ENCODE data around the gene ISCU. TPM values are rescaled to one million over a fixed set of nuclear protein-coding genes. Genes with fewer than 3 reads are reported as not detected.

ISCU gene
- total RNA-seq (226 and 313 TPM in 2 replicates), polyA plus RNA-seq (127 and 137 TPM in 2 replicates), polyA minus RNA-seq (ENCODE audit: low replicate concordance) (18.3 and 19.0 TPM in 2 replicates)
- 99.0 and 118 TPM in 2 replicates for polyA plus RNA-seq (2012)

GRCh38 chr12:108562348-108563135, at the start of gene ISCU:
ISCU (plus strand) TSS chr12:108562596; CDS start chr12:108562623, 27 bp downstream.
- H3K36me3 ChIP-seq (ENCODE audit: control insufficient read depth, insufficient read depth, low read length): peaks cover 23% of the 10 kb centered on the region
- H3K4me2 ChIP-seq (ENCODE audit: extremely low read depth, insufficient read depth, low read length): peak within 1 kb of the TSS; percentile 99
- peak within 1 kb of the TSS; percentile 90 for H3K9ac ChIP-seq (ENCODE audit: insufficient read depth, low read length)
- DNase-seq (ENCODE audit: low read depth in 2 of 2): peak; percentile 93 to 97
- peaks cover 49% of the 10 kb centered on the region for H3K79me2 ChIP-seq (ENCODE audit: control insufficient read depth, insufficient read depth, low read length)
- TF ChIP-seq CTCF (conservative IDR thresholded peaks at IDR 0.05 in 1 of 2, IDR thresholded peaks at IDR 0.05 in 1 of 2; ENCODE audit: low read depth in 1 of 2, low read length in 2 of 2) (no peak), EZH2 (IDR thresholded peaks at IDR 0.05; ENCODE audit: low read length, missing control alignments) (no peak)
- peak within 1 kb of the TSS; percentile 82 to 96 (median 91) for H3K4me3 ChIP-seq (replicated peaks in 1 of 4; ENCODE audit: control extremely low read depth in 1 of 4, insufficient read depth in 1 of 4, low read depth in 3 of 4, low read length in 4 of 4)
- H3K4me1 ChIP-seq (ENCODE audit: control insufficient read depth, extremely low read depth, insufficient read depth, low read length): peaks cover 16% of the 10 kb centered on the region
- H3K27ac ChIP-seq (ENCODE audit: insufficient read depth, low read length): peak within 1 kb of the TSS; percentile 97
- peak within 1 kb of the TSS; percentile 90 for H2AFZ ChIP-seq (ENCODE audit: low read length)
- H3K27me3 ChIP-seq (ENCODE audit: control insufficient read depth, insufficient read depth, low read length): no peaks in the 10 kb centered on the region
- no peaks in the 10 kb centered on the region for H3K9me3 ChIP-seq (ENCODE audit: control insufficient read depth, insufficient read depth, low read depth, low read length)
- no peaks in the 10 kb centered on the region for H4K20me1 ChIP-seq (ENCODE audit: control insufficient read depth, extremely low read depth, insufficient read depth, low read length)

DNA sequence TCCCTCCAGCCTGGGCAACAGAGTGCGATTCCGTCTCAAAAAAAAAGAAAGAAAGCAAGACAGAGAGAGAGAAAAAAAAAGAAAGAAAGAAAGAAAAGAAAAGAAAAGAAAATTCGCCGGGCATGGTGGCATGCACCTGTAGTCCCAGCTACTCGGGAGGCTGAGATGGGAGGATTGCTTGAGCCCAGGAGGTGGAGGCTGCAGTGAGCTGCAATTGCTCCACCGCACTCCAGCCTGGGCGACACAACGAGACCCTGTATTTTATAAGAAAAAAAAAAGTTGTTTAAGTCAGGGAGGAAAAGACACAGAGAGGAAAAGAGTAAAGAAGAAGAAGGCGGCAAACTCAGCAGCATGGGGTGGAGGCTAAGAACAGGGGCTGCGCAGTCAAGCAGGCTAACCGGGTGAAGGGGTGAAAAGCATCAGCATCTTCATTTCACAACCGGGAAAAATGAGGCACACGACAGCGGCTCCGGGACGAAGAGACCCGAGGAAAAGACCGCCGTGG, 47.9 kb upstream of the ISCU start:
- Histone ChIP-seq H3K4me3 (replicated peaks in 1 of 4; ENCODE audit: control extremely low read depth in 1 of 4, insufficient read depth in 1 of 4, low read depth in 3 of 4, low read length in 4 of 4) (peak overlapping the region in 3 of 4 experiments; percentile 37 to 89 (median 56)), H2AFZ (ENCODE audit: low read length) (peak overlapping the region; percentile 62), H3K79me2 (ENCODE audit: control insufficient read depth, insufficient read depth, low read length) (no peaks in the 10 kb centered on the region), H3K27ac (ENCODE audit: insufficient read depth, low read length) (no peak overlapping the region), H3K9me3 (ENCODE audit: control insufficient read depth, insufficient read depth, low read depth, low read length) (no peaks in the 10 kb centered on the region), H3K36me3 (ENCODE audit: control insufficient read depth, insufficient read depth, low read length) (peaks cover 18% of the 10 kb centered on the region), H3K4me2 (ENCODE audit: extremely low read depth, insufficient read depth, low read length) (peak overlapping the region; percentile 11), H3K9ac (ENCODE audit: insufficient read depth, low read length) (no peak overlapping the region), H4K20me1 (ENCODE audit: control insufficient read depth, extremely low read depth, insufficient read depth, low read length) (no peaks in the 10 kb centered on the region), H3K27me3 (ENCODE audit: control insufficient read depth, insufficient read depth, low read length) (no peaks in the 10 kb centered on the region), H3K4me1 (ENCODE audit: control insufficient read depth, extremely low read depth, insufficient read depth, low read length) (peaks cover 4% of the 10 kb centered on the region)
- no peak for DNase-seq (ENCODE audit: low read depth in 2 of 2)
- no peak for TF ChIP-seq CTCF (conservative IDR thresholded peaks at IDR 0.05 in 1 of 2, IDR thresholded peaks at IDR 0.05 in 1 of 2; ENCODE audit: low read depth in 1 of 2, low read length in 2 of 2)
- no peak for TF ChIP-seq EZH2 (IDR thresholded peaks at IDR 0.05; ENCODE audit: low read length, missing control alignments)

DNA sequence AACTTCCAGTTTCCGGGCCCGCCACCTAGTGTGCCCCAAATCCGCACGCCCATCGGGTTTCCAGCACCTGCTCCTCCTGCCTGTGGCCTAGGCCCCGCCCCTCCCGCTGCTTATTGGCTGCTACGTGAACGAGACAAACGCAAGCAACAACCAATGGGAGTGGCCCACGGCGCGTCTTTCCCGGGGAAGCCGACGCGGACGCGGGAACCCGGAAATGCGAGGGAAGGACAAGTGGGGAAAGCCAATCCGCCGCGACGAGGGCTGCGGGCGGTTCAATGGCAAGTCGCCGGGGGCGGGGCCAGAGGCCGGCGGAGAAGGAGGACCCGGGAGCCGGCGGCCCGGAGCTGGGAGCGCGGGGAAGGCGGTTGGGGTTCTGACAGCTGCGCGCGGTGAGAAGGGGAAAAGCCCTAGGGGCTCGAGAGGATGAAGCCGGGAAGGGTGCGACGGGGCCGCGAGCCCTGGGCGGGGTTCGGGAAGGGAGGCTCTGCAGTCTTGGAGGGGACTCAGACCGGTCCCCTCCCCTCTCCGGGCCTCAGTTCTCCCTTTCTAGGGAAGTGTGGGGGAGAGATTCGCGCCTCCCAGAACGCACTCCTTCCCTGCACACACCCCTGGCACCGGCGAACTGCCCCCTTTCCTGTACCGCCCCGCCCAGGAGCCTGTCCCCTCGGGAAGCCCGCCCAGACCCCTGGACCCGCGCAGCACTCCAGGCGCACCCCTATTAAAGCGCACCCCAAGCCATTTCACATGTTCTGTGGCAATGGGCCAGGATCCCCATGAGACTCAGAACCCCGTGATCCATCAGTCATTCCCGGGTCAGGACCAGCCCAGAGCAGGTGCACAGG, 47.2 kb upstream of the ISCU start, which contains the start of gene FICD:
FICD (plus strand) TSS at position 305 of the 842 bp plus-strand sequence. CDS start 1,696 bp downstream, outside the sequence.
- no peaks in the 10 kb centered on the region for H3K9me3 ChIP-seq (ENCODE audit: control insufficient read depth, insufficient read depth, low read depth, low read length)
- peak within 1 kb of the TSS; percentile 68 to 89 (median 70) for H3K4me3 ChIP-seq (replicated peaks in 1 of 4; ENCODE audit: control extremely low read depth in 1 of 4, insufficient read depth in 1 of 4, low read depth in 3 of 4, low read length in 4 of 4)
- H3K4me1 ChIP-seq (ENCODE audit: control insufficient read depth, extremely low read depth, insufficient read depth, low read length): peaks cover 4% of the 10 kb centered on the region
- H2AFZ ChIP-seq (ENCODE audit: low read length): peak within 1 kb of the TSS; percentile 62
- no peaks in the 10 kb centered on the region for H4K20me1 ChIP-seq (ENCODE audit: control insufficient read depth, extremely low read depth, insufficient read depth, low read length)
- peak within 1 kb of the TSS; percentile 82 for H3K4me2 ChIP-seq (ENCODE audit: extremely low read depth, insufficient read depth, low read length)
- peak; percentile 96 to 97 for DNase-seq (ENCODE audit: low read depth in 2 of 2)
- H3K27ac ChIP-seq (ENCODE audit: insufficient read depth, low read length): peak within 1 kb of the TSS; percentile 69
- TF ChIP-seq EZH2 (IDR thresholded peaks at IDR 0.05; ENCODE audit: low read length, missing control alignments) (no peak), CTCF (conservative IDR thresholded peaks at IDR 0.05 in 1 of 2, IDR thresholded peaks at IDR 0.05 in 1 of 2; ENCODE audit: low read depth in 1 of 2, low read length in 2 of 2) (no peak)
- peak within 1 kb of the TSS; percentile 85 for H3K9ac ChIP-seq (ENCODE audit: insufficient read depth, low read length)
- H3K27me3 ChIP-seq (ENCODE audit: control insufficient read depth, insufficient read depth, low read length): no peaks in the 10 kb centered on the region
- H3K79me2 ChIP-seq (ENCODE audit: control insufficient read depth, insufficient read depth, low read length): no peaks in the 10 kb centered on the region
- H3K36me3 ChIP-seq (ENCODE audit: control insufficient read depth, insufficient read depth, low read length): peaks cover 19% of the 10 kb centered on the region

Measured in fibroblast of lung (primary cell).